Fibroblast of the conjunctiva (primary cell): ENCODE measurements around the gene CDH20.
"Not testable (repeated sequence)": the region's sequence is repeated elsewhere in the genome, so short reads cannot be mapped to it uniquely, and the experiment has no call there.

Experiments used
- DNase-seq: peaks from one replicate; pipeline ENCODE4 v3.0.0-alpha.2; 2010; ENCODE audit warnings: low read depth

CDH20 gene

GRCh38 chr18:61348230-61348629 lies 15.0 kb downstream of the CDH20 start:
- no peak for DNase-seq

GRCh38 chr18:61350578-61350977 lies 17.3 kb downstream of the CDH20 start:
- DNase-seq: no peak

- DNase-seq: no peak
These were observed 18.8 kb downstream of the CDH20 start for GRCh38 chr18:61352059-61352458.

DNA sequence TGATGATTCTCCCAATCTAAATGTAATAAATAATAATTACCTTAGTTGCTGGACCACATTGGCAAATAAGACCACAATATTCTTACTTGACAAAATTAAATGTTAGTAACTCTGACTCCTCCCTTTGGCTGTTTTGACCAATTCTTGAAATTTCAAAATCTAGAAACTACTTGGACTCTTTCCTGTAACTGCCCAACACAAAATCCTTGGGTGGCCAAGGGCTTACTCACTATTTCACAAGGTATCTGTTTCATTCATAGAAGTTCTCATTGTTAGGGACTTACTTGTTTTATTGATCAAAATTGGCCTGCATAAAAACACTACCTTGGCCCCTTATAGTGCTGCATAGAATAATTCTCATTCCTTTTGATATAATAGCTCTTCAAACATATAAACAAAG lies 19.4 kb downstream of the CDH20 start:
- DNase-seq: no peak

GRCh38 chr18:61360404-61361383 lies 27.5 kb downstream of the CDH20 start:
- DNase-seq: no peak

- no peak for DNase-seq
These were observed 29.3 kb downstream of the CDH20 start for GRCh38 chr18:61362511-61362910.

DNA sequence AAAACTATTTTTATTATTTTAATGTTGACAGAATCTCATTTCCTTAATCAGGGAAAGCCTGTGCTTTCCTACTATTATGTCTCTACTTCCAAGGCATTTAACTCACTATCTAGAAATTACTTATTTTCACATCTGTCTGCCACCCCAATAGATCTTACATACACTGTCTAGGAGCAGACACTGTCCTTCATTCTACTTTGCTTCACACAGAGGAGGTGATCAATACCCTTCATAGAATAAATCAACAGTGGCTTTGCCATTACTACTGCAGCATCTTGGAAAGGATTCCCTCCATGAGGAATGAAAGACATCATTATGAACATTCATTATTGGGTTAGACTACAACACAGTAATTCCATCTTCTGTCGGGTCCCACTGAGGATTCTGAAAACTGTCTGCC lies 31.7 kb downstream of the CDH20 start:
- DNase-seq: no peak

GRCh38 chr18:61368001-61368400 lies 34.8 kb downstream of the CDH20 start:
- no peak for DNase-seq

GRCh38 chr18:61369671-61370070 lies 36.4 kb downstream of the CDH20 start:
- DNase-seq: not testable (repeated sequence)

DNA sequence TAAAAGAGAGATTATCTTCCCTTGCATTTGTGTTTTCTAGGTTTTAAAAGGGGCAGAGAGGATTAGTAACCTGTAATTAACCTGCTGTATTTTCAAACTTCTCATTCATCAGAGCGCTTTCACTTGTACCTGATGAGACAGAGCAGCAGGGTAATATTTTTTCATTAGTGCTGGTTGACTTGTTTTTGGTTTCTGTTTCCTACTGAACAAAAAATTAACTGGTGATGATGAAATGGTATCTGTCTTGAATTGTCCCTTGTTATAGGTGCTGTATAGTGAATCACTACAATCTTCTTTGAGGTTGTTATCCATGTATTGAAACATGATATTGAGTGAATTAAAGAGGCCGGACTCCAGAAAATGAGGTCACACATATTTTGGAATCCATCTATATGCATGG lies 37.9 kb downstream of the CDH20 start:
- DNase-seq: no peak

- no peak for DNase-seq
These were observed 46.6 kb downstream of the CDH20 start for GRCh38 chr18:61379827-61380226.

DNA sequence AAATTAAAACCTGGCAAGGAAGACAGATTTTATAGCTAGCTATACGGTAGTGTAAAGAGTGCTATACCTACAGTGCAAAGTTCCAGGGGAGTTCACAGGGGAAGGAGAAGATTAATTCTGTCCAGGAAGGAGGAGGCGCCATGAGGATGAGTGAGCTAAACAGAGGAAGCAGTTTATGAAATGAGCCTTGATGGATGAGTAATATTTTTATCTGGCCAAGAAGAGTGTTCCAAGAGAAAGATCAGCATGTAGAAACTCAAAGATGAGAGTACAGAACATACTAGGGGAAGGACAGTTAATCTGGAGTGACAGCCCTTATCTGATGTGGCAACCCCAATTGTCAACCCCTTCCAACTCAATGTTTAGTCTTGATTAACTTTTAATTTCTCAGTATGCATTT lies 54.8 kb downstream of the CDH20 start:
- DNase-seq: no peak

DNA sequence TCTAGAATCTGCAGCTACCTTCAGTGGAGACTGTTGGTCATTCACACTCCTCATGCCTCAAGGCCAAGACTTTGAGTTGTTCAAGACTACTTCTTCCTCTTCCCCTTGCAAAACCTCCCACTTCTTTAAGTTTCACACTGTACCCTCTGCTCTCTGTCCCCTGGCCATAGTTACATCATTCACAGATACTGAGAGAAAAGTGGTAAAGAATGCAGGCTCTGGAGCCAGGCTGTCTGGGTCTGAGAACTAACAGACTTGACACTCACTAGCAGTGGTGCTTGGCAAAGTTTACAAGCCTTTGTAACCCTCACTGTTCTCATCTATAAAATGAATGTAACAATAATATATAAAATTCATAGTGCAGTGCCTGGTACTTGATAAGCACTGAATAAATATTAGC lies 61.8 kb downstream of the CDH20 start:
- DNase-seq: no peak

DNA sequence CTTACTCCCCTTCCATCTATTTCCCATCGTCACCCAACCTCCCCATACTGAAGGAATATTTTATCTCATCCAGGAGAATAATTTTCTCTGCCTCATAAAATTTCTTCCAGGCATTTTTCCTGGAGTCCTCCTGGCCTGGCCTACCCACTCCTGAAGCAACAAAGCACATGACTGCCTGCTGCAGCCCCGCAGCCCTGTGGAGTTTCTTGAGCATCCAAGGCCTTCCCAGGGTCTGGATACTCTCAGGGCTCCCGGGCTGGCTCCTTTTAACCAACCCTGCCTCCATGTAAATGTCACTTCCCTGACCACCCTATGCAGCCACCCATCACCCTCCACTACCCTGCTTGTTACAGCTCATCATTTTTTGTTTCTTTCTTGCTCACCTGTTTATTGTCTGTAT lies 64.0 kb downstream of the CDH20 start:
- DNase-seq: no peak

GRCh38 chr18:61398961-61399705 lies 65.9 kb downstream of the CDH20 start:
- peak; percentile 60 for DNase-seq

DNA sequence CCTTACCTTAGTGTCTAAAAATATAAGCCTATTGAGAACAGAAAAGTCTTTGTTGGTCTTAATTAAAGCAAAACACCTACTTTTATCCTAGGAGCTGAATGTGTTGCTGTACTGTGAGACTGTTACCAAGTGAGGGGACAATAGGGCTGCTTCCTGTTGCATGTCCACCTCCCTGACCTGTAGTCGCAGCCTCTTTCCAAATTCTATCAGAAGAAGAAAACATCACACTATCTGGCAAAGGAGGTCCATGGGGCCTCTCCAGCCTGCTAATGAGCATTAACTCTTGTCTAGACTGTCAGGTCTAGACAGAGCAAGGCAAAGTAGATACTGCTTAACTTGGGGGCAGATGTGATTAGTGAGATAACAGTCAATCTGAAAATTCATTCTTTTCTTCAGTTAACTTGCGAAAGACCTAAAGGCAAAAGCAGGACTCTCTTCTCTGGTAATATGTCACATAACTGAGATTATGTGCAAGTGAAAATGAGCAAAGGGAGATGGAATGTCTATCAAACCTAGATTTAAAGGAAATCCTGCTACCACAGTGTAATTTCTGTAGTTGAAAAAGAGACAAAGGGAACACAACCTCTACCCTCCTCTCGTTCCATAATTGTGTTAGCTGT lies 66.9 kb downstream of the CDH20 start:
- DNase-seq: no peak

DNA sequence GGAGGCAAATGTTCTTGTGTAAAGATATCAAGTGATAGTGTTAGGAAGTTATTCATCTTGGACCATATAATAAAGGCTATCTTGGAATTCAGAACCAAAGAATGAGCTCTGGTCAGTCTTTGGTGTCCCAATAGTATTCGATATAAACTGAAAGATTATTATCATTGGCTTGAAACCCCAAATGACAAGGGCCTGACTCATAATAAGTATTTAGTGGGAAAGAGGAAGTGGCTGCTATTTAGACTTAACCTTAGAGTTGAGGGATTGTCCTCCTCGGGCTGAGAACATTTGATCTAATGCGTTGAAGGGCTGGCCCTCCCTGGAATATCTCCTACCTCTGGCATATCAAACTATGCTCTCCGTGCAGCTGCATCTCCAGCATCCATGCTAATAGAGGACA lies 67.5 kb downstream of the CDH20 start:
- peak; percentile 29 for DNase-seq

- DNase-seq: peak; percentile 37
These were observed 69.5 kb downstream of the CDH20 start for GRCh38 chr18:61402726-61403125.

GRCh38 chr18:61413396-61413795 lies 80.2 kb downstream of the CDH20 start:
- DNase-seq: no peak

GRCh38 chr18:61414086-61414485 lies 80.9 kb downstream of the CDH20 start:
- DNase-seq: no peak

DNA sequence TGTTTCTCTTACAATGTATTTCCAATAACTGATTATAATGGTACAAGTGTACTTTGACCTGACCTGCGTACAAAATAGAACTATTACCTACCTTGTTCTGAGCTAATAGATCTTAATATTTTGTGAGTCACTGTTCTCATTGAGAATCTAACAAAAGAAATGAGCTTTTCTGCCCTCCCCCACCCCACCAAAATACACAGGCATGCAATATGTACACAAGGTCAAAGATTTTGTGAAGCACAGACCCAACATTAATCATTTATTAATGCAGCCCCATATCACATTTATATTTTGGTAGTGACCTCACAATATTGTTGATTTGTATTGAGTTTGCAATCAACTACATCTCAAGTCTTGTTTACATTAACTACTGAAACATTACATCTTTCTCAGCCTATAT lies 86.5 kb downstream of the CDH20 start:
- DNase-seq: no peak

DNA sequence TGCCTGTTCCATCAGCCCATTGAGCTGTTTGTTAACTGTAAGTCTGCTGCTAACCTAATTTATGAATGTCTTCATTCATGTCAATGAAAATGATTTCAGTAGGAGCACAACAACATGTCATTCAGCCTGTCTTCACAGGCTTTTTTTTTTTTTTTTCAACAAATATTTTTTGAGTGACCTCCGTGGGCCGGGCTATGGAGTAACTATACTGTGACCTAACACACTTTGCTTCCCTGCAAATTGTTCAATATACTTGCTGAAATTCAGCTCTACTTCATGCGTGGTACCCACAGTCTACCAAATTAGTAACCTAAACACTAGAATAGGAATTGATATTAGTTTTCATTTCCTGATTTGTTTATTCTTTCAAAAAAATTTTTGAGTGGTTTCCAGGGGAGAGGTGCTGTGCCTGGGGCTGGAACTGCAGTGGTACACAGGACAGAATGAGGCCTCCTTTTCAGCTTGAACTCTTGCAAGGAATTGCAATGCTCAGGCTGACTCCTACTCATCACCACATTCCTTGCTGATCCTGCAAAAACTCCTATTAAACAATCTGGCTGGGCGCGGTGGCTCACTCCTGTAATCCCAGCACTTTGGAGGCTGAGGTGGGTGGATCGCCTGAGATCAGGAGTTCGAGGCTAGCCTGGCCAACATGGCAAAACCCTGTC lies 87.1 kb downstream of the CDH20 start:
- no peak for DNase-seq
